Kasumi-1 (cell line): ENCODE results near the gene ERC2.

Experiments
- DNase-seq, 2 experiments: peaks; one replicate each; lab custom pipeline; 2025; lab: John Stamatoyannopoulos, UW

ERC2 gene

GRCh38 chr3:55556619-55557537 lies 911.4 kb downstream of the ERC2 start:
- DNase-seq, result no peak

GRCh38 chr3:55555873-55556618 lies 912.2 kb downstream of the ERC2 start:
- no peak for DNase-seq

DNA sequence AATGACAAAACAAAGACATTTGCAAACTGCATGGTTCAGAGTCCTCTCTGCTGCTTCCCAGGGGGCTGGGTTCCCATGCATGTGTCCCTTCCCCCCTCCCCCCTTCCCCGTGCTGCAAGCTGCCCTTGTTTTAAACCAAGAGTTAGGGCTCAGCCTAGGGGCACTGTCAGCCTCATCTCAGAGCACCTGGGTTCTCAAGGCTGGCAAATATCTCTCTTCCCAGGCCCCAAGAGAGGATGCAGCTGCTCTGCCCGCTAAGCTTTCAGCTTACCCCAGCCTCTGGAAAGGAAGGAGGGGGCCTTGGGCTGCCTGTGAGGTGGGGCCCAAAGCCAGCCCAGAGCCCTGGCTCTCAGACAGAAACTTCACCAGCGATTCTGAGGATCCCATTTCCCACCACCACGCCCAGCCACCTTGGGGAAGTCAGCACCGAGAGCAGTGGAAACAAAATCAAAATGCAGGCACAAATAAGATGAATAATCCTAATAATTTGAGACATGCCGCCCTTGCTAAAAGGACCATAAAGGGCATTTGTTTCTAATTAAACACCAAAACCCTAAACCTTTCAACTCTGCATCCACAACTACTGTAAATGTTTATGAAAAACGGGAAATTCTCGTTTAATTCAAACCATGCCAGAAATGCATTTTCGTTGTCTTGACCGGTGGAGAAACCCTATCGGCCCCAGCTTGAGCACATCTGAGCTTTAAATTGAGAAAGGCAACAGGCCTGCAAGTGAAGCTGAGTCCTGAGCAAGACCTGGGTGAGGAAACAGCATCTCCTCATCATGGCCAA lies 913.4 kb downstream of the ERC2 start:
- DNase-seq, result no peak

DNA sequence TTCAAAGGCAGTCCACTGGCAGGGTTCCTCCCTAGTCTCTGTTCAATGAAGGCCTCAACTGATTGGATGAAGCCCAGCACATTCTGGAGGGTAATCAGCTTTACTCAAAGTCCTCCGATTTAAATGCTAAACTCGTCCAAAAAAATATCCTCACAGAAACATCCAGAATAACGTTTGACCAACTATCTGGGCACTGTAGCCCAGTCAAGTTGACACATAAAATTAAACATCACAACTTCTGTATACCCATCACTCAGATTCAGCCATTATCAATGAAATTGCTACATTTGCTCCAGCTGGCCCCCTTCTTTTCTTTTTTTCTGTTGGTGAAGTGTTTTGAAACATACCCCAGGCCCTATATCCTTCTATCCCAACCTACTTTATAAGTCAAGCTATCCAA lies 916.6 kb downstream of the ERC2 start:
- DNase-seq, result no peak

DNA sequence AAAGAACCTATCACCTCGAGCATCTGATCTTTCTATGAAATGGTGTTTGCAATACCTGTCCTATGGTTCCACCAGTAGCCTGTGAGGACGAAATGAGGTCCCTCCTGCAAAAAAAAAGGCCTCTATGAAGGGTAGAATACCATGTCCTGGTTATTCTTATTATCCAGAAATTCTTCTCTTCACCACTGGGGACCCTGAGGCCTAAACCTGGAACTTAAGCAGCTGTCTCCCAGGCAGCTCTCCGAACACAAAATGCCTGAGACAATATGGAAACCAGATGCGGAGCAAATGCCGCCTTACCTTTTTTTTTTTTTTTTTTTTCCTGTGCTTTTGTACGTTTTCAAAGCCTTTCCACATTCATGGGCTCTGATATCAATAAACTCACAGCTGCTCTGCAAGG lies 919.1 kb downstream of the ERC2 start:
- no peak for DNase-seq

DNA sequence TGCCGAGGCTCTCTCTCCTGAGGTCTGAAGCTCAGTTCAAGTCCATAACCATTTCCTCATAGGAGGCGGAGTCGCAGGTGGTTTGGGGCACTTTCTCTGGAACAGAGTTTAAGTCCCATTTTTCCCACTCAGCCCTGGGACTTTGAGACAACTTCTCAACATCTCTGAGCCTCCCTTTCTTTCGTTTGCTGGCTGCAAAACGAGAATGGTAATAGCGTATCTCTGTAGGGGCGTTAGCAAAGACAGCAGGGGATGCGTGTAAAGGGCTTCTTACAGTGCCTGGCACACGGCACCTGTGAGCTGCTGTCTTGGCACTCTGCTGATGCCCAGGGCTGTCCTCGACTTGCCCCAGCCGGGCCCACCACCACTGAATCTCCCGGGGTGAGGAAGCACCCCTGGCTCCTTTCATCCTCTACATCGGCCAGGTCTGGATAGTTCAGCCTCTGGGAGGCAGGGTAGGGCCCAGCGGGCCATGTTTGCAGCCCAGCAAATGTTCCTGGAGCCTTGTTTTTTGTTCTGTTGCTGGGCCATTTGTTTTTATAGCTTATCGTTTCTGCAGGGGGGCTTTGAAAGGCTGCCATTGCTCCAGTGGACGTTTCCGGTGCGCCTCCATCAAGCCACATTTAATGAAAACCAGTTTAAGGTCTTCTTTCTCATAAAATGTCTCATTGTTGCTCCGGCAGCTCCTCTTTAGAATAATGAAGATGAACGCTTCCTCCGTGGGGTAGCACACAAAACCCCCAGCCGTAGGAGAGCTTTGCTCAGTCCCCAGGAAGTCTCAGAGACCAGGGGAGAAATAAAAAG lies 921.2 kb downstream of the ERC2 start:
- no peak for DNase-seq

DNA sequence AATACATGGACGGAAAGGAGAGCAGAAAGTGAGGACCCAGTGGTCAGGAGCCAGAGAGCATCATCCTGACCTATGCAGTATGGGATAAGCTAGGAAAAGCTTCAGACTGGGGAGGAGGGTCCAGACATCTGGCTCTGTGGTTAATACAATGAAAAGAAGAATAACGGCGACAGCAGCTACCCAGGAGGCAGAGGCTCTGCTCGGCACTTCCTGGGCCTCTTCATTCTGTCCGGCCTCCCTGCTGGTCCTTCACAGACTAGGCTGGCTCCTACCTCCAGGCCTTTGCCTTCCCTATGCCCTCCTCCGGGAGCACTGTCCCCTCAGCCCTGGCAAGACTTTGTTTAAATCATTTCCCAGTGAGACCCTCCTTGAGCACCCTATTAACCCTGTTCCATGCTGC lies 922.3 kb downstream of the ERC2 start:
- no peak for DNase-seq

DNA sequence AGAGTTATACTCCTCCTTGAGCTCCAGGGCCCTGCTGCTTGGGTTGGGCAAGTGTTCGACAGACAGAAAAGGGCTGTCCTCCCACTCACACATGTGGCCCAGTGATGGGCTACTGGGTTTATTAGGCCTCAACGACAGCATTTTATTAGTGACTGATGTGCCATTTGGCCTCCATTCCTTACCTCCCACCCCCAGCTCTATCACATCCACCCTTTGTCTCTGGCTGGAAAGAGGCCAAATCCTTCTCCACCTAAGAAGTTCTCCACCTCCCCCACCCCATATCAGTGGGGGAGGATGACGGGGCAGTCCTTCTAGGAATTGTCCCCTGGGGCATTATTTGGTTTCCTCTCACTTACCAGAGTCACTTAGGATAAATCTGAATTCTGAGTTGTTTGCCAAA lies 924.0 kb downstream of the ERC2 start:
- no peak for DNase-seq

DNA sequence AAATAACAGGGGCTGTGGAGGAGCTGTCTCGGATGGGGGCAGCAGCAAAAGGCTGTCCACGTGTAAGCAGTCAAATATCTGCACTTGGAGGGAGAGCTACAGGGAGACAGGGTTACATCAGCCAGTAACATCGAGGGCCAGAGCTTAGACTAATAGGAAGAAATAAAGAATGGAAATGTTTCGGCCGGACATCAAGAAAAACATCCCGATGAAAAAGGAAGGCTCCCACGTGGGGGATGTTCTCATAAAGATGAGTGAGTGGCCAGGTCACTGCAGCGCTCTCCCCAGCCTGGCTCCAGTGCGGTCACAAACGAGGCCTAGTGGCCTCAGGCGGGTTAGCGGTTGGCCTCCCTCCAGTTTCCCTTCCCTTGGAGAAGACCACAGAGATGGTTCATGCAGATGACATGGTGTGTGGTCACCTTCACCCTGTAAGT lies 925.1 kb downstream of the ERC2 start:
- DNase-seq, result no peak

- no peak for DNase-seq
These were observed 926.8 kb downstream of the ERC2 start for GRCh38 chr3:55541456-55541855.

DNA sequence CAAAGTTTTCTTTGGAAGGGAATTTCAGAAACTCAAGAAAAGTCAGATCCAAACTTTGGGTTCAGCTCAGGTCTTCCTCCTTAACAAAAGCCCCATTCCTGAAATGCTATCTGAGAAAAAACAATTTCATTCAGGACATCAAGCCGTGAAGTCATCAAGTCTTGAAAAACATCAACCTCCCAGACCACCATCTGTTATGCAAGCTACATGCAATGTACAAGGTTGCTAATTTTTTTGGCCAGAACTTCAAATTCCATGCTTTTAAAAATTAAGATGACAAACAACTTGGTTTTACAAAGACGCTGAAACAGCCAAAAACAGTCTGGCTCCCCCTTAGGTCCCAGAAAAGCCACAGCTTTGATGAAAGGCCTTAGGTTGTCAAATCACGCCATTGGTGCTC lies 927.3 kb downstream of the ERC2 start:
- DNase-seq, result no peak

DNA sequence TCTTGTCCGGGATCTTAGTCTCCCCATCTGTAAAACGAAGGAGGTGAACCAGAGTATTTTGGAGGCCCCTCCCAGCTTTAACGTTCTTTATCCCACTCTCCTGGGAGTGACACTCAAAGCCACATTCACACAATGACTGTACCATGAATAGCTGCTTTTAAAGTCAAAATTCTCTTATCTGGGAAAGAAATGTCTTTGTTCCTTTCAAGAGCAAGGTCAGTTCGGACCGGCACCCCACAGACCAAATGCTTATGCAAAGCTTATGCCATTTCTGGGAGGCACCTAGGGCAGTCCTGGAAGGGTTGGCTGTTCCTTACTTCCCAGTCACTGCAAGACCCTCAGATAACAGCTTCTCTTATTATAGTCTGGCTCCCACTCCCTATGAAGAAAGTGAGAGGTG lies 927.7 kb downstream of the ERC2 start:
- DNase-seq, result no peak

- DNase-seq, result no peak
These were observed 930.1 kb downstream of the ERC2 start for GRCh38 chr3:55538158-55538557.

DNA sequence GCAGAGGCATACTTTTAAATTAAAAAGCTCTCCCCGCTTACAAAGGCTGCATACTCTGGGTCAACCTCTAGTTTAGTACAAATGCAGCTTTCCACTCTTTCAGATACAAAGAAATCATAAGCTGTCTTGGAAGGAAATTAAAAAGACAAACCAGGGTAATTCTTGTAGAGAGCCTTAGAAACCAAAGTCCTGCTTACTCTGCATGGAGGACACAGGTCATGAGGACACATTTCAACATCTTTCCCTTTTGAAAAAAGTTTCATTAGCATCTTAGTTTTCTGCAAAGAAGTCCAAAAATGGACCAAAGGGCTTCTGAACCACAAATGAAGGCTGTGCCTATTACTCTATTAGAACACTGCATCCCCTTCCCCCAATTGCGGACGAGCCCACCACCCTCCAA lies 930.7 kb downstream of the ERC2 start:
- no peak for DNase-seq

DNA sequence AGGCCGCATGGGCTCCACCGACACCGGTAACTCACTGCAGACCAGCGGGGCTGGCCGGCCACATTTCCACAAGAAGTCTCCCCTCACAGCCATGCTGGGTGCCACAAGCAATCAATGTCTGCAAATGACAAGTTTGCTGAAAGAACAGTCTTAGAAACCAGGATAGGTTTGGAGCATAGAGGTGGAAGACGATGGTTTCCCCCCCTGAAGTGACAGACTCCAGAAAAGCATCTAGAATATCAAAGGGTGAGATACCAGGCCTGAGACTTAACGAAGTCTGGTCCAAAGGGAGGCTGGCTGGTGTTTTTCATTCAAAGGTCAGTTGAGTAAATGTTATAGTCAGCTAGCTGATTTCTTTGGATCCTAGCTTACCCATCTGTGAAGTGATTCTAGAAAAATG lies 931.1 kb downstream of the ERC2 start:
- no peak for DNase-seq

DNA sequence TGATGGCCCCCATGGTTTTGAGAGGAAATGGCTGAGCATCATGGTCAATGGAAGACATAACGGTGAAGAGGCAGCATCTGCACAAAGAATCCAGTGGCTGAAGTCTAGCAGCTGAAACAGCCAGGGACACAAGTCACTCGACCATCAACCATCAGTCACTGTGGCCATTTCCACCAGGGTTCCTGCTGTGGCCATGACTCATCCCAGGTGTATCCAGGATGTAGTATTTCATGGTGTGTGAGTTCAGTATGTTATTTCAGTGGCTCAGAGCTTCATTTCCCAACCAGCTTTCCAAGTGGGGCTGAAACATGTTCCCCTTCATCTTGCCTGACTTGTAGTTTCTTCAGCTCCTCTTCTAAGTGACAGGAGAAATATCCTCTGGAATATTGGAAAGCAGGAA lies 933.4 kb downstream of the ERC2 start:
- no peak for DNase-seq

GRCh38 chr3:55532806-55533205 lies 935.5 kb downstream of the ERC2 start:
- DNase-seq, result no peak

- no peak for DNase-seq
These were observed 936.9 kb downstream of the ERC2 start for GRCh38 chr3:55531321-55531720.

DNA sequence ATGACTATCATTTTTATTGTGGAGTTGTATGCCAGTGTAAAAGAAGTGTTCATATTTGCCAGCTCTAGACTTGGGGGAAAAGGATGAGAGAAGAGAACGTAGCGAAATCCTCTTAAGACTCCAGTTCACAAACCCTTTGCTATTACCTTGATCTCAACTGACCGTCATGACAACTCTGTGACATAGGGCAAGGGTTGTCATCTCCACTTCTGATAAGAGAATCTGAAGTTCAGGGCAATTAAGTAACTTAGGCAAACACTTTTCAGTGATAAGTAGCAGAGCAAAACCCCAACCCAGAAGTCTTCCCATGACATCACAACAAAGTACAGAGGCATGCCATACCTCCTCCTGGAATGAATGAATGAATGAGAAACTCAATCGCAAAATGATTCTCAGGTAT lies 940.9 kb downstream of the ERC2 start:
- DNase-seq, result no peak

DNA sequence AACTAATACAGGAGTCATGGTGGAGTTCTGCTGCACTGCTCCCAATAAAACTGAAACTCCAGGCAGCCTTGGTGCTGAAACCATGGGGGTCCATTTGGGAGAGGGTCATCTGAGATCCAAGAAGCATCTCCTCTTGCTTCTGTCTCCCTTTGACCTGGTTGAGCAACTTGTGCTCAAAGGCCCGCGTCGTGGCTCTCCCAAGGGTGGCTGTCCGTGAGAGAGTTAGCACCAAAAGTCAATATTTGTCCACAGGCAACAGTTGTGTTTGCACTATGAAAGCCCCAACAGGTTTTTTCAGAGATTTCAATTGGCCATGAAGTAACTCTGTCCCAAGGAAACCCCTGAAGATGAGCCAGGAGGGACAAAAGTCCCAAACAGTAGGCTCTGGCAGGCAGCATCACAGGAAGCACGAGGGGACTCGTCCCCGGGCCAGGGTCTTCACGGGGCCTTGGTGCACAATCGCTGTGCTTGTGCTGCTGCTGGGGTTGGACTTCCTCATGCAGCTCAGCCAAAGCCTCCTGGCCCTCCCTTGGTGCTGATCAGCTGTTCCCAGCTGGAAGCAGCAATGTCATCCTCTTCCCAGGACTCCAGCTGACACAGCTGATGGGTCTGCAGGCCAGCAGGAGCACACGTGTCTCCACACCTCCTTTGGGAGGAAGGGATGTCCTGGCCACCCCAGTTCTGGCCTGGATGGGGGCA lies 941.8 kb downstream of the ERC2 start:
- DNase-seq, result no peak

- no peak for DNase-seq
These were observed 942.8 kb downstream of the ERC2 start for GRCh38 chr3:55525436-55525835.
